HG02870 (cell line): ENCODE measurements around the gene HS3ST5.
"Not testable (repeated sequence)": the region's sequence is repeated elsewhere in the genome, so short reads cannot be mapped to it uniquely, and the experiment has no call there.

Experiments
- ATAC-seq: cut with Tn5 transposase; IDR thresholded peaks from one replicate; pipeline ENCODE4 v1.9.1; 2021; ENCODE audit warnings: mild to moderate bottlenecking, moderate library complexity; ENCODE audit not compliant: unreplicated experiment

The HS3ST5 gene

GRCh38 chr6:114101255-114101654, 241.6 kb downstream of the HS3ST5 start:
- no peak for ATAC-seq

- no peak for ATAC-seq
Observed at GRCh38 chr6:114100215-114100994, 242.4 kb downstream of the HS3ST5 start.

- ATAC-seq: peak; percentile 62
Observed at GRCh38 chr6:114096561-114097172, 246.2 kb downstream of the HS3ST5 start.

- ATAC-seq: no peak
Observed at GRCh38 chr6:114092943-114093342, 249.9 kb downstream of the HS3ST5 start.

- no peak for ATAC-seq
Observed at GRCh38 chr6:114090626-114091025, 252.2 kb downstream of the HS3ST5 start.

GRCh38 chr6:114087496-114087895, 255.3 kb downstream of the HS3ST5 start:
- no peak for ATAC-seq

- no peak for ATAC-seq
Observed at GRCh38 chr6:114085211-114085610, 257.6 kb downstream of the HS3ST5 start.

GRCh38 chr6:114084327-114084890, 258.4 kb downstream of the HS3ST5 start:
- no peak for ATAC-seq

- ATAC-seq: no peak
Observed at GRCh38 chr6:114083251-114083650, 259.6 kb downstream of the HS3ST5 start.

- no peak for ATAC-seq
Observed at GRCh38 chr6:114081730-114082129, 261.1 kb downstream of the HS3ST5 start.

GRCh38 chr6:114080891-114081510, 261.8 kb downstream of the HS3ST5 start:
- ATAC-seq: no peak

GRCh38 chr6:114080410-114080809, 262.4 kb downstream of the HS3ST5 start:
- ATAC-seq: not testable (repeated sequence)

GRCh38 chr6:114075777-114076176, 267.0 kb downstream of the HS3ST5 start:
- ATAC-seq: no peak

- ATAC-seq: peak; percentile 63
Observed at GRCh38 chr6:114075300-114075699, 267.5 kb downstream of the HS3ST5 start.

- no peak for ATAC-seq
Observed at GRCh38 chr6:114068771-114069170, 274.1 kb downstream of the HS3ST5 start.

GRCh38 chr6:114068116-114068515, 274.7 kb downstream of the HS3ST5 start:
- ATAC-seq: no peak

- peak; percentile 68 for ATAC-seq
Observed at GRCh38 chr6:114064862-114065261, 278.0 kb downstream of the HS3ST5 start.

- ATAC-seq: no peak
Observed at GRCh38 chr6:114063956-114064355, 278.9 kb downstream of the HS3ST5 start.

GRCh38 chr6:114062199-114062598, 280.6 kb downstream of the HS3ST5 start:
- ATAC-seq: no peak

GRCh38 chr6:114061741-114062140, 281.1 kb downstream of the HS3ST5 start:
- ATAC-seq: no peak

- no peak for ATAC-seq
Observed at GRCh38 chr6:114061116-114061515, 281.7 kb downstream of the HS3ST5 start.

- ATAC-seq: no peak
Observed at GRCh38 chr6:114058435-114058834, 284.4 kb downstream of the HS3ST5 start.
